Fibroblast of the conjunctiva (primary cell): ENCODE data around the gene LYPD6.

Experiments used
- DNase-seq: peaks from one replicate; pipeline ENCODE4 v3.0.0-alpha.2; 2010; ENCODE audit warnings: low read depth

Gene LYPD6

DNA sequence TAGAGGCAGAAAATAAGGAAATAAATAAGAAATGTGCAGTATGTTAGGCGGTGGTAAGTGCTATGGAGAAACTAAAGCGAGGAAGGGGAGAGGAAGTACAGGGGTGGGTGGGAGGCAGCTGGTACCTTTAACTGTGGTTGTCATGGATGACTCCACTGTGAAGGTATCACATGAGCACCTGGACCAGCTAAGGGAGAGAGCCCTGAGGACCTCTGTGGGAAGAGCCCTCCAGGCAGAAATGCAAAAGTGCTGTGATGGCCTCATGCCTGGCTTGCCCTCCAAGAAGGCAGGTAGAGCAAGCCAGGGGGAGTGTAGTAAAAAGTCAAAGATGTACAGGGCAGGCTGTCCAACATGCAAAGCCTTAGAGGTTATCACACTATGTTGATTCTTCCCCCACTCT lies 17.9 kb downstream of the LYPD6 start:
- DNase-seq, result no peak

DNA sequence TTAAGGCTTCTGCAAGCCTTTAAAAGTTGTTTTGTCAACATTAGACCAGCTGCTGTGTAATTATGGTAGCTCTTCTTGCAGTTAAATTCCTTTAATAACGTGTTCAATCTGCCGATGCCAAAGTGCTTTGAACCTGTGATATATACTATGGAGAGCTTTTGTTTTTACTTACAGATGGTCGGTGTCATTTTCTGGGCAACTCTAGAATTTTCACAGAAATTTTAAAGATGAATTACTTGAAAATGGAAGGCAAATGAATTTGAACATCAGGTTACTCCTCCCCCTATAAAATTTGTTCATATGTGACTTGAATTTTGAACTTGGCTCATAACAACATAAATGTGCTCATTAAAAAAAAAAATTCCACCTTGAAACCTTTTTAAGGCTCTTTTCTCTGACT lies 23.0 kb downstream of the LYPD6 start:
- DNase-seq, result no peak

DNA sequence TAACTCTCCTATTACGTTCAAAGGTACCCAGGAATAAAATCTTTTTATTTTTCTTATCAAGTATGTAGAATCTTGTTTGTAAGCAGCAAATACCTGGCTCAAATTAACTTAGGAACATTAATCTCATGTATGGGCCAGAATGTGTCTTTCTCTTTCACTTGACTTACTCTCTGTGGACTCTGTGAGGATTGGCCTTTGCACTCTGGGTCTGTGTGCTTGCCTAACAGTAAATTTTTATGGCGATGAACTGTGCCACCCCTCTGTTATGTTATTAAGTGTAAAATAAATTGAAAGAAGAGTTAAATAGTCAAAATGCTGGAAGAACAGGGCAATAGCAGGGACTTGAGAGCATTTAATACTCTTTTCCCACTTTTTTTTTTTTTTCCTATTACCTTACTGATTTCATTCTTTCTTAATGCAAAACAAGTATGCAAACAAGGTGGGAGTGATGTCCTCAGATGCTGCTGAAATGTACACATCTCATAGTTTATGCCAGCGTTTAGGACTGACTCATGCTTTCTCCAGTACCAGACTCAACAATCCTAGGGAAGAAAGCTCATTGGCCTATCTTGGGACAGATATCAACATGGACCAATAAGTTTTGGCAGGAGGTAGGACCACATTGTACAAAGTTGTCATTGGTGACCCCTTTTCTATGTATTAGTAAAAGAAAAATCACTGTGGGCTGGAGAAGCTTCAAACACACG lies 25.5 kb downstream of the LYPD6 start:
- no peak for DNase-seq

DNA sequence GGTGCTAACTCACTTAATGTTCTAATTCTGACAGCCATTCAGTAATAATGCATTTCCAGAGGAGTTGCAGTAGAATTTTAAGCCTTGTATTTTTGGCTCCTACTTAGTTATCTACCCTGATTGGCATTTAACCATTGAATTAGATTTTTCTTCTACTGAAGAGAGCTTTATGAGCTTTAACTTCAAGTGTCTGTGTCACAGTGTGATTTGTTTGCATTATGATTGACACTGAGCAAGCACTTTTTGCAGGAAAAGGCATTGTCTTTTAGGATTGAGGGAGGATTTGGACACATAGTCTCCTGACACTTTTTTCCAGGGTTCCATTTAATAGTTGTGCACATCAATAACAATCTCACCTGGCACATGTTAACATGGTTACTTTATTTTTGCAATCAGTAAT lies 26.7 kb downstream of the LYPD6 start:
- no peak for DNase-seq

DNA sequence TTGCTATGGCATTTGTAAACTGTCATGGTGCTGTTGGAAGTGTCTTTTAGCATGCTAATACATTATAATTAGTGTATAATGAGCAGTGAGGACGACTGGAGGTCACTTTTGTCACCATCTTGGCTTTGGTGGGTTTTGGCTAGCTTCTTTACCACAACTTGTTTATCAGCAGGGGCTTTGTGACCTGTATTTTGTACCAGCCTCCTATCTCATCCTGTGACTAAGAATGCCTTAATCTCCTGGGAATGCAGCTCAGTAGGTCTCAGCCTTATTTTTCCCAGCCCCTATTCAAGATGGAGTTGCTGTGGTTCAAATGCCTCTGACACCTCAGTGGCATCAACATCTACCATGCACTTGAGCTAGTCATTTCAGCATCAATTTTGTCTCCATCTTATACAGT lies 29.7 kb downstream of the LYPD6 start:
- DNase-seq, result no peak

DNA sequence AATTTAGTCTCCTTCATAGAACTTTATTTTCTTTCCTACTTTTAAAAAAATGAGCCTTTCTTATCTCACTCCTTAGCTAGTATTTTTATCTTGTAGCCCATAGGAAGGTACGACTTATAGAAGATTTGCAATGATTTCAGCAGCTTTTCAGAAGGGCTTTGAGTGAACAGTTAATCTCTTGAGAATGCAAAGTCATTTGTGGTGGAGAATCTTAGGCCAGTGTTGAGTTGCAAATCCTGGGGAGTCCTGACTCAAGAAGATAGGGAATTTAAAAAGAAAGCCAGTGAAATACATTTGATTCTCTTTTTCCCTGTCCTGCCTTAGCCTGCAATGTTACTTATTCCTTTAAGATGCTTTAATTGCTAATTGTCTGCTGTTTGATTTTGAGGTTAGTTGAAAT lies 33.6 kb downstream of the LYPD6 start:
- DNase-seq, result no peak

DNA sequence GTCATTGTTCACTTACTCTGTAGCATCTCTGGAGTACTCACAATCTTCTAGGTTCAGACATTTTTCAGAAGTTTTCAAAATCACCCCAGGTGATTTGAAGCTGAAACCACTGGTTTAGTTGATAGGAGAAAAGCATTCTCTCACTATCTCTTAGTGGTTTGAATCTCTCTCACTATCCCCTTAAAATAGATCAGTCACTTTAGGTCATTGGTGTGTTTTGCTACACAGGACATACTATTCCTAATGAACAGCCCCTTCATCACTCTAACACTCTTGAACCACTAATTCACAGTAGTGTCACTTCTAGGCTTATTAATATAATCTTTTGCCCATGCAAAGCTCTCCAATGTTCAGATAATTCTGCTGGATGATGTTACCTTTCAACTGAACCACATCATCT lies 34.5 kb downstream of the LYPD6 start:
- DNase-seq, result no peak

DNA sequence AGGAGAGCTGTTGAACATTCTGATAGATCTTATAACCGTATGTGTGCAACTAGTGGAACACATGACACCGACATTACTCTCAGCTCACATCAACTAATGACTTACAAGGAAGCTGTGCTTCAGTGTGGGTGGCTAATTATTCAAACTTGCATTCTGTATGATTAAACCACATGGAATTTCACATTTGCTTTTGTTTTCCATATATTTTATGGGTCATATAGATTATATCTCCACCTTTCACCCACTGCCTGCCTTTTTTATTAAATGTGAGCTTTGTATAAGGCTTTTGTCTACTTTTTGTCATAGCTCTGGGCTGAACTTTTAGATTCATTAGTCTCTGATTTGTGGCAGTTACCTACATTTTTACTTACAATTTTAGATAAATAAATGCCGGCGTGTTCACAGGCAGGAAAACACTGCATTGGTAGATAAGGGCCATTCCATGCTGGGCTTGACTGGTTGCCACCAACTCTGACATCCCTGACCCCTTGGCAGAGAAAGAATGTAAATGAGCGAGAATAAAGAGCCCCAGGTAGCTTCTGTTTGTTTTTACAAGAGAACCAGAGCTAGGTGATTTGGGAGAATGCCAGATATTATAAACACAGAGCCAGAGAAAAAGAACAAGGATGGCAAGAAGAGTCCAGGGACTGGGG lies 35.7 kb downstream of the LYPD6 start:
- DNase-seq, result no peak

DNA sequence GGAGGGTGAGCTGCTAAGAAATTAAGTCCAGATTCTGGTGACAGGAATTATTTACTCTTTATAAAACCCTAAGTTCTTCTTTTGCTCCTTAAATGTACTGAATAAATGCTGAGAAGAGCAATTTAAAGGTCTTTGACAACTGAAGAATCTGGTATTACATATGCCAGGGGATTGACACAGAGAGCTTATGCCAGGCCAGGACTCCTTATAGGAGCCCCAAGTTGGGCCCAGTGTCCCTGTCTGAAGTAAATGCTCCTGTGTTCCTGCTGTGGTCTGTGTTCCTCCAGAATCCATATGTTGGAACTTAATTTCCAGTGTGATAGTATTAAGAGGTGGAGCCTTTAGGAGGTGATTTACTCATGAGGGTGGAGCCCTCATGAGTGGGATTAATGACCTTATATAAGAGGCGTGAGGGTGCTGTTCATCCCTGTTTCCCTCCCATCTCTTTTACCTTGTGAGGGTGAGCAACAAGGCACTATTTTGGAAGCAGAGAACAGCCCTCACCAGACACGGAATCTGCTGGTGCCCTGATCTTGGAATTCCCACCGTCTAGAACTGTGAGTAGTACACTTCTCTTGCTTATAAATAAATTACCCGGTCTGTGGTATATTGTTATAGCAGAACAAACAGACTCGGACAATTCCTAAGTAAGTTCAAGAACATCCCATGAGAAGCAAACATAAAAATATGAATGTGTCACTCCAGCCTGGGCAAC lies 39.8 kb downstream of the LYPD6 start:
- DNase-seq, result no peak

DNA sequence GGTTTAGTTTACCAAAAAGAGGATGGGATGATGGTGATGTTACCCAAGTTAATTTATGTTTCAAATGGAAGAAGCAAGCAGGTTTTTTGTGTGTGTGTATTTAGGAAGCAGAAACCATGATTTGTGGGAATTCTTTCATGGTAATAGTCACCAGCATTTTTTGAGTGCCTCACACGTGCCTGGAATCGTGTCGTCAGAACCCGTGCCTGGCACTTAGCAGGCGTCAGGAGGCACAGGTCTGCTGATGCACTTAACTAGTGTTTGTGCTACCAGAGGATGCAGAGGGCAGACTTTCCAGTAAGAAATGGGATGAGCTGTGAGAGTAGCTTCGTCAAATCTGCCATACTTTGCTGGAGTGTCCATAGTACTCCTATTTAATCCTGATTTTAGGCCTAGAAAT lies 41.1 kb downstream of the LYPD6 start:
- DNase-seq, result no peak

DNA sequence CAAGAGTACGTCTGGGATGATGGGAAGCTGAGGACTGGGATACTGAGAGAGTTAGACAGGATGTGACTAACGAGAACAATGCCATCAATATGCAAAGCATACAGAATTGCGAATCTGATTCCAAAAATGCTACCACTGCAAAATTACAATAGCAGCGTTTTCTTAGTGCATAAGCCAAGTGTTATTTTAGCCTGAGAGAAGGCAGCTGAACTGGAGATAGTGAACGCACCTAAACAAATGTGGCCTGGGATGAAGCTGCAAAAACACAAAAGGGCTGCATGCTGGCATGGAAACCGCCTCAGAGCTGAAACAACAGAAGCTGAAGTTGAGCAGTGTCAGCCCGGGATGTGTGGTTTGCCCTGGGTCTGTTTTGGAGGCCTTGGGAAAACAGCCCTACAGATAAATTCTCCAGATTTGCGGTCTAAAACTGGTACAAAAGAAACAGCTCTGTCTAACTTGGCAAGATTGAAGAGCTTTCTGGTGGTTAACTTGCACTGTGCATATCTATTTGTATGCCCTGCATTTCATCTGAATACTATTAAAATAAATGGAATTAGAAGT lies 45.5 kb downstream of the LYPD6 start:
- DNase-seq, result no peak

DNA sequence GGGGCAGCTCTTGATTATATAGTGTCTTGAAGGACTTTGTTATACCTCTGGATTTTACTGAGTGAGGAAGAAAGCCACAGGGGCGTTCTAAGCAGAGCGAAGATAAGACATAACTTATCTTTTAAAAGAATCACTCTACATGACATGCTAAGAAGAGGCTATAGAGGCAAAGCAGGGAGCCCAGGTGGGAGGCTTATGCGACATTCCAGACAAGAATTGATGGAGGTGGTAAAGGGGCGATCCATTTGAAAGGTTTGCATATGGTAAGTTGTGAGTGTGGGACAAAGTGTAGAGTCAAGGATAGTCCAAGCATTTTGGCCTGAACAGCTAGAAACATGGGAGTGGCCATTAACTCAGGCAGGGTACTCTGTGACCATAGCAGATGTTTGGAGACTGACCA lies 49.8 kb downstream of the LYPD6 start:
- no peak for DNase-seq

DNA sequence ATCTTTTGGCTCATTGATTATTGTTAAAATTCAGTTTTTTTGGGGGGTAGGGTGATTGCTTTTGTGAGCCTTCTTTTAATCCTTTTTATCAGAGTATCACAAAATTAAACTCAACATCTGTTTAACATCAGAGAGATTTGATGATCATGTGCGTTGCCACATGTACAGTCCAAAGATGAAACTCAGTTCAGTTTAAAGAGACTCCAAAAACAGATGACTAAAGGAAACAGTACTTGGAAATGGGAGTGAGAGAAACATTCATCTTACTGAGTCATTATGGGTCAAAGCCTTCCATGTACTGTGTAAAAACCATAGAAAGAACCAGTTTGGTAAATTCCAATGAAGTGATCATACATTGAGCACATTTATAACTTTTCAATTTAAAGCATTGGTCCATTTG lies 53.0 kb downstream of the LYPD6 start:
- peak; percentile 33 for DNase-seq

DNA sequence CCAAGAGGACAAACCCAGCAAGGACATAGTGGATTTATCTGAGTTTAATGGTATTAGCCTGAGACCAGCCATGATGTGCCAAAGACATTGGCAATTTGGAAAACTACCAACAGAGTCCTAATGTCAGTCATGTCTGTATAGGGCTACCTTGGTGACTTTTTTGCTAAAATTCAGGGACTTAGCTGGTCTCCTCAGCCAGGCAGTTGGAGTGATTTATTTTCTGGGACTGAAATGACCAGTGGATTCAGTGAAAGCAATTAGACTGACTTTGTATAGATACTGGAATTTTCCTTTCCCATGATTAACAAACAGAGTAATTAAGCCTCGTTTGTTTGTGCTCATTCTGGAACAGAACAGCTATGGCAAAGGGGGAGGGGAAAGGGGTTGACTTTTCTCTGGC lies 55.0 kb downstream of the LYPD6 start:
- no peak for DNase-seq

DNA sequence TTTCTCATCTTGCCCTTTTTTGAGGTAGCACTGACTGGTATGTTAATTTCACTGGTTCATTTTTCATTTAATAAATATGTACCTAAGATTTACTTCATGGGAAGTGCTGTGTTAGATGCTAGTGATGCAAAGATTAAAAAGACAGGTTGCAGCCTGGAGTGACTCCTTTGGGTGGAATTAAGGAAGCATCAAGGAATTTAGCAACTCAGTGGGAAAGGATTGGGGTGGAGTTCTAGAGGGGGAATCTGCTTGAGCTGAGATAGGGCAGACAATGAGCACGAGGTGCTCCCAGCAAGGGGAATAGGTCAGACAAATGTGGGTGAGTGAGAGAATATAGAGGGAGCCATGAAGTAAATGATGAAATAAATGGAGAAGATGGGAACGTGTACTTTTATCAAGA lies 57.0 kb downstream of the LYPD6 start:
- DNase-seq, result no peak

DNA sequence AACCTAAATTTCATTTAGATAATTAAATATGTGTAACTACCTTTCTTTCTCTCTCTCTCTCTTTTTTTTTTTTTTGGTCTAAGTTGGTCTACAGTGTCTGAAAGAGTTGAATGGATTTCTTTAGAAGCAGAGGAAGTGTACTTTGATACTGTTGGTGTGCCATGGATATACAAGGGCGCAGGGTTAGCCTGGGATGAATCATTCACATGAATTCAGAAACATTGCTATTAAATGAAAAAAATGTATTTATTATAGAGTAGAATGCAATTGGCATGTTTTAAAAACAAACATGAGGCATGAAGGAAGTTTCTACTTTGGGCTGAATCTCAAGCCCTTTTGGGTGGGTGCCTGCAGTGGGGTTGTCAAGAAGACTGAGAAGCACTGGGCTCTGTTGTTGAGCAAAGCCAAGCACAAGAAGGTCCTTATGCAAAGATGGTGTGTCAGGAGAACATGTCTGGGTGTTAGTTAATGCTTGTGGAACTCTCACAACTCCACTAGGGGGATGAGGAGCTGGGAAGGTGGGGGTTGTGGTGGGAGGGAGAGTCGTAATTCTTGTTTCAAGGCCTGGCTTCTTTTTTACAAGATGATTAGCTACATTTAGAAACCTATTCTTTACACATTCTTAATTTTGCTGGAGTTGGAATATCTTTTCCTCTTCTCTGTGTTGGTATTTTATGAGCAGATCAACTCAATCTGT lies 57.9 kb downstream of the LYPD6 start:
- DNase-seq, result no peak

DNA sequence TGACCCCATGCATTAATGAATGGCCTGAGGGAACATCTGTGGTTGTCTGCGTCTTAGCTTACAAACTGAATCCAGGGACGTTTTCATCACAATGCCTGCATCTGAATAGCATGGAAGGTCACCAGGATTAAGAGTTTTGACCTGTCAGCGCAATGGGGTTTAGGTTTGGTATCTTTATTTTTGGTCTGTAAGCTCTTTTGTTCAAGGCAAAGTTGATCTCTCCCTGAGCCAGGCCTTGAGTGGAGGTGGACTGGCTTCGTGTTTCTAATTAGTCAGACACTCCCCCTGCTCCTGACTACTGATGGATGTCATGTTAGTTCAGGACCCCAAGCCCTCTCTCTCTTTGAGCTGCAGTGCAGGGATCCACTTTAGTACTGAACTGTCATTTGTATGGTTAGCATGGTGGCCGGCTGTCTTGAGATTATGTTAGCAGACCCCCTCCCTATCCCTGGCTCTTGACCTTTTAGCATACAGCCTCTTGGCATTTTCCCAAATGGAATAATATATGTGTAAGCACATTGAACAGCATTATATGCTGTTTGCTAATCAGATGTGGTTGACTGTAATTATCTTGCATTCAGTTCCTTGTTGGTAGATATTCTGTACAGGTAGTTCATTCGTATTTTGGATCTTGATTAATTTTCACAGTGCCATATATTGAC lies 59.2 kb downstream of the LYPD6 start:
- no peak for DNase-seq

DNA sequence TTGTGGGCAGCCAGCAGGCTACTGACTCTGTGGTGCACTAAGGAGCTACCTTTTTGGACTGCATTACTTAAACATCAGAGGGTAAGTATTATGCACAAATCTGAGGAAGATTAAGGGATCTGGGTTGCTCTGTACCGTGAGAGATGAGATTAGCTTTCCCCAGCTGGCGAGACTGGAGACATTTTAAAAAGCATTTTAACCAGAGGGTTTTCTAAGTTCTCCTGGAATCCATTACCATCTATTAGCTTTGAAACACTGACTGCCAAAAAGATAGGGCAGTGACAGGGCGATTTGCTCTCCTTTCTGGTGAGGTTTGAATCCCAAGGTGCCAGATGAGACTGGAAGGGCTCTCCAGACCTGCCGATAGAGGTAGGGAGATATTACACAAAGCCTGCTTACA lies 63.2 kb downstream of the LYPD6 start:
- DNase-seq, result no peak

DNA sequence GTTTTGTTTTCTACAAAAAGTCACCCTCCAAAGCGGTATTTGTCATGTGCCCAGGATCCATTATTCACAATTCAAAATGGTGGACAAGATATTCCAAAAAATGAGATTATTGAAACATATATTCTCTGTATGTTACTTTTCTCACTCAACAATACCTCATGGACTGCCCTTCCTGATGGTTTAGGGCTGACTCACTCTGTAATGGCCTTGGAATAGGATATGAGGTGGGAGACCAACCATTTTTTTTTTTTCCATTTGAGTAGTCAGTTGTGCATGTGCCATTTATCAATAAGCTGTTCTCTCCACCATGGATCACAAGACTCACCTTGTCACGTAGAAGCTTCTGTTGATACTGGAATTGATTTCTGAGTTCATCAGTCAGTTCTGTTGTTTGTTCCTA lies 64.5 kb downstream of the LYPD6 start:
- DNase-seq, result no peak

DNA sequence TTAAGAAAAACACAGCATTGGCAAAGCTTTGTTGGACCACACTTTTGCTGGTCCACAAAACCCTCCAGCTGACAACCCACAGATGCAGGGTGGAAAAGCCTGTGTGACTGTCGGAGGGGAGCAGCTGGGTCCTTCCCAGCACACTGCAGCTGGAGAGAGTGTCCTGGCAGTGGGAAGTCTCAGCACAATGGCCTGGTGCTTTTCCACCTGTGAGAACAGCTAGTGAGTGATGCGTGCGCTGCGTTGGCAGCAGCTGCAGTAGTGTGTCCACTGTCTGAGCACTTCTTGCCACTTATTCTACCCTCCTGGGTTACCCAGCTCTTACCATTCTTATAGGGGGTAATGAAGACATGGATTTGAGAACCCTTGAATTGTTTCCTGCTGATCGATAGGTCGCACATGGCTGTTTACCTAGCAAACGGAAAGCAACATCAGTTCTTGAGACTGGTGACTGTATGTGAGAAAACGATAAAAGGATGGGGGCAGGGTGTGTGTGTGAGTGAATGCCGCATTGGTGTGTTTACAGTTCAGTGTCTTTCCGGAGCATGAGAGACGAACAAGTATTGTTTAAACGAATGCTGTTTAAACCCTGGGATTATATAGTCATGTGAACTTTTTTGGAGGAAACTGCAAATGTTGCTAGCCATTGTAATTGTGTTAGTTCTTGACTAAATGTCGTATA lies 69.7 kb downstream of the LYPD6 start:
- no peak for DNase-seq

DNA sequence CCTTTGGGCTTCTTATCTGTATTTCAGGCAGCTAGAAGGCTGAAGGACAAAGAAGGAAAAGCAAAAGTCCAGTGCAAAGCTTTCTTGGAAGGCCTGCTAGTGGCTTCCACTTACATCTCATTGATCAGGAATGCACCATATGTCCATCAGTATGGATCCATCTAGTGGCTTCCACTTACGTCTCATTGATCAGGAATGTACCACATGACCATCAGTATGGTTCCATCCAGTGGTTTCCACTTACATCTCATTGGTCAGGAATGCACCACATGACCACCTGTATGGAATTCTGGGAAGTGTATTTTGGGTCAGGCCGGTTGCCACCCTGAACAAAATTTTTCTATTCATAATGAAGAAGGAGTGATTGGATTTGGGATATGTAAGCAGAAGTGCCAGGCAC lies 70.6 kb downstream of the LYPD6 start:
- no peak for DNase-seq
